Astrocyte (in vitro differentiated cells and primary cell): Measurements from ENCODE around the gene SWT1. TPM values are rescaled to one million over a fixed set of nuclear protein-coding genes. Genes with fewer than 3 reads are reported as not detected.

Experiments
- DNase-seq: peaks from one replicate; pipeline ENCODE4 v3.0.0-alpha.2; 2010; ENCODE audit warnings: low read depth
- FAIRE-seq: peaks from 2 replicates; lab custom pipeline; 2011; peaks lifted over from hg19 to GRCh38; lab: Jason Lieb, UNC
- H2AFZ ChIP-seq: 2 replicates; pipeline ENCODE4 v1.6.0; 2012; ENCODE audit warnings: low read depth, low read length, inconsistent platforms
- H3K27ac ChIP-seq: 2 replicates; pipeline ENCODE4 v1.5.1; 2011; ENCODE audit warnings: low read depth, low read length, inconsistent platforms
- H3K27me3 ChIP-seq: 2 replicates; pipeline ENCODE4 v1.6.0; 2011; ENCODE audit warnings: low read length, inconsistent platforms; ENCODE audit not compliant: insufficient read depth
- H3K36me3 ChIP-seq: 2 replicates; pipeline ENCODE4 v1.5.1; 2011; ENCODE audit warnings: low read length, inconsistent platforms; ENCODE audit not compliant: insufficient read depth
- H3K4me1 ChIP-seq: 2 replicates; pipeline ENCODE4 v1.5.1; 2011; ENCODE audit warnings: low read length, inconsistent platforms; ENCODE audit not compliant: insufficient read depth
- H3K4me2 ChIP-seq: 2 replicates; pipeline ENCODE4 v1.6.0; 2012; ENCODE audit warnings: low read length, inconsistent platforms
- H3K4me3 ChIP-seq: 2 replicates; pipeline ENCODE4 v1.5.1; 2011; ENCODE audit warnings: low read depth, mild to moderate bottlenecking, low read length, inconsistent platforms; ENCODE audit not compliant: insufficient read depth
- H3K79me2 ChIP-seq: 2 replicates; pipeline ENCODE4 v1.6.0; 2012; ENCODE audit warnings: mild to moderate bottlenecking, low read length, inconsistent platforms; ENCODE audit not compliant: insufficient read depth
- H3K9ac ChIP-seq: 2 replicates; pipeline ENCODE4 v1.6.0; 2012; ENCODE audit warnings: mild to moderate bottlenecking, low read length, inconsistent platforms
- H3K9me3 ChIP-seq: 2 replicates; pipeline ENCODE4 v1.5.1; 2012; ENCODE audit warnings: low read depth, mild to moderate bottlenecking, low read length, inconsistent platforms; ENCODE audit not compliant: insufficient read depth
- H4K20me1 ChIP-seq: 2 replicates; pipeline ENCODE4 v1.6.0; 2012; ENCODE audit warnings: low read length, inconsistent platforms; ENCODE audit not compliant: insufficient read depth
- H3K27ac Mint-ChIP-seq: one replicate; pipeline ENCODE4 v1.8.0; 2021; ENCODE audit warnings: mild to moderate bottlenecking, mixed read lengths; ENCODE audit not compliant: unreplicated experiment
- H3K27me3 Mint-ChIP-seq: one replicate; pipeline ENCODE4 v1.8.0; 2021; ENCODE audit warnings: low read depth, mixed read lengths; ENCODE audit not compliant: unreplicated experiment
- H3K36me3 Mint-ChIP-seq: one replicate; pipeline ENCODE4 v1.8.0; 2021; ENCODE audit warnings: low read depth, mixed read lengths; ENCODE audit not compliant: unreplicated experiment
- H3K4me1 Mint-ChIP-seq: one replicate; pipeline ENCODE4 v1.8.0; 2021; ENCODE audit warnings: low read depth, mixed read lengths; ENCODE audit not compliant: unreplicated experiment
- H3K4me3 Mint-ChIP-seq: one replicate; pipeline ENCODE4 v1.8.0; 2021; ENCODE audit warnings: mild to moderate bottlenecking, moderate library complexity, mixed read lengths; ENCODE audit not compliant: unreplicated experiment
- H3K9me3 Mint-ChIP-seq: one replicate; pipeline ENCODE4 v1.8.0; 2021; ENCODE audit warnings: mild to moderate bottlenecking, mixed read lengths; ENCODE audit not compliant: unreplicated experiment
- EZH2 ChIP-seq: IDR thresholded peaks from 2 replicates; pipeline ENCODE4 v1.6.1; 2012; ENCODE audit warnings: mild to moderate bottlenecking, low read length, inconsistent platforms; ENCODE audit not compliant: insufficient read depth
- total RNA-seq: library from RNA; stranded (reverse); gene quantifications from 2 replicates; pipeline ENCODE4 v1.2.1, GENCODE V29; 2021
- TF ChIP-seq, protein P1 (sequence below): IDR thresholded peaks from 2 replicates; pipeline ENCODE4 v1.5.1; 2011; ENCODE audit warnings: low read depth, mild to moderate bottlenecking, inconsistent platforms, low read length, moderate library complexity; ENCODE audit not compliant: insufficient read depth

SWT1 gene
- total RNA-seq, 1 donor from 2014 or later: 5.4 TPM

- Histone ChIP-seq H3K36me3 (no peaks in the 10 kb centered on the region), H3K4me2 (no peak overlapping the region), H3K4me1 (no peaks in the 10 kb centered on the region), H3K4me3 (no peak overlapping the region), H3K79me2 (no peaks in the 10 kb centered on the region), H4K20me1 (no peaks in the 10 kb centered on the region), H3K27ac (no peak overlapping the region), H3K9ac (no peak overlapping the region), H2AFZ (no peak overlapping the region), H3K27me3 (no peaks in the 10 kb centered on the region), H3K9me3 (no peaks in the 10 kb centered on the region)
- no peak overlapping the region for H3K4me3 Mint-ChIP-seq
- H3K4me1 Mint-ChIP-seq: no peaks in the 10 kb centered on the region
- H3K36me3 Mint-ChIP-seq: peaks cover 12% of the 10 kb centered on the region
- H3K27ac Mint-ChIP-seq: no peak overlapping the region
- TF ChIP-seq, protein P1, sequence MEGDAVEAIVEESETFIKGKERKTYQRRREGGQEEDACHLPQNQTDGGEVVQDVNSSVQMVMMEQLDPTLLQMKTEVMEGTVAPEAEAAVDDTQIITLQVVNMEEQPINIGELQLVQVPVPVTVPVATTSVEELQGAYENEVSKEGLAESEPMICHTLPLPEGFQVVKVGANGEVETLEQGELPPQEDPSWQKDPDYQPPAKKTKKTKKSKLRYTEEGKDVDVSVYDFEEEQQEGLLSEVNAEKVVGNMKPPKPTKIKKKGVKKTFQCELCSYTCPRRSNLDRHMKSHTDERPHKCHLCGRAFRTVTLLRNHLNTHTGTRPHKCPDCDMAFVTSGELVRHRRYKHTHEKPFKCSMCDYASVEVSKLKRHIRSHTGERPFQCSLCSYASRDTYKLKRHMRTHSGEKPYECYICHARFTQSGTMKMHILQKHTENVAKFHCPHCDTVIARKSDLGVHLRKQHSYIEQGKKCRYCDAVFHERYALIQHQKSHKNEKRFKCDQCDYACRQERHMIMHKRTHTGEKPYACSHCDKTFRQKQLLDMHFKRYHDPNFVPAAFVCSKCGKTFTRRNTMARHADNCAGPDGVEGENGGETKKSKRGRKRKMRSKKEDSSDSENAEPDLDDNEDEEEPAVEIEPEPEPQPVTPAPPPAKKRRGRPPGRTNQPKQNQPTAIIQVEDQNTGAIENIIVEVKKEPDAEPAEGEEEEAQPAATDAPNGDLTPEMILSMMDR: no peak
- no peak for TF ChIP-seq EZH2
- FAIRE-seq: no peak
- peaks cover 11% of the 10 kb centered on the region for H3K9me3 Mint-ChIP-seq
- DNase-seq: no peak
- no peaks in the 10 kb centered on the region for H3K27me3 Mint-ChIP-seq
These were observed 46.8 kb upstream of the SWT1 start for GRCh38 chr1:185110145-185110544.

DNA sequence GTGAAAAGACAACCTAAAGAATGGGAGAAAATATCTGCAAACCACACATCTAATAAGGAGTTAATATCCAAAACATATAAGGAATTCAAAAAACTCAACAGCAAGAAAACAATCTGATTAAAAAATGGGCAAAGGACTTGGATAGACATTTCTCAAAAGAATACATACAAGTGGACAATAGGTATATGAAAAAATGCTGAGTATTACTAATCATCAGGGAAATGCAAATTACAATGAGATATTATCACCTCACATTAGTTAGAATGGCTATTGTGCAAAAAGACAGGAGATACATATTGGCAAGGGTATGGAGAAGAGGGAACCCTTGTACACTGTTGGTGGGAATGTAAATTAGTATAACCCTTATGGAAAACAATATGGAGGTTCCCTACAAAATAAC, 45.1 kb upstream of the SWT1 start:
- H2AFZ ChIP-seq: no peak overlapping the region
- peaks cover 11% of the 10 kb centered on the region for H3K9me3 Mint-ChIP-seq

DNA sequence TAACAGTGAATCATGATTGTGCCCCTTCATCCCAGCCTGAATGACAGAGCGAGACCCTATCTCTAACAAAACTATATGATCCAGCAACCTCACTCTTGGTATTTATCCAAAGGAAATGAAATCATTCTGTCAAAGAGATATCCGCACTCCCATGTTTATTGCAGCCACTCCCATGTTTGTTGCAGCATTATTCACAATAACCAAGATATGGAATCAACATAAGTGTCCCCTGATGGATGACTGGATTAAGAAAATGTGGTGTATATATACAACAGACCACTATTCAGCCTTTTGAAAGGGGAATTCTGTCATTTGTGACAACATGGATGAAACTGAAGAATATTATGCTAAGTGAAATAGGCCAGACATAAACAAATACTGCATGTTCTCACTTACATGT, 44.6 kb upstream of the SWT1 start:
- no peak overlapping the region for H3K4me2 ChIP-seq
- no peaks in the 10 kb centered on the region for H3K9me3 ChIP-seq
- H3K4me1 Mint-ChIP-seq: no peaks in the 10 kb centered on the region
- DNase-seq (no peak), FAIRE-seq (no peak)
- H3K9me3 Mint-ChIP-seq: peaks cover 11% of the 10 kb centered on the region
- H3K27ac Mint-ChIP-seq: no peak overlapping the region
- no peak overlapping the region for H3K4me3 ChIP-seq
- H3K4me1 ChIP-seq: no peaks in the 10 kb centered on the region
- TF ChIP-seq, protein P1: no peak
- no peak for TF ChIP-seq EZH2
- no peaks in the 10 kb centered on the region for H3K79me2 ChIP-seq
- no peak overlapping the region for H3K4me3 Mint-ChIP-seq
- no peak overlapping the region for H3K27ac ChIP-seq
- no peak overlapping the region for H3K9ac ChIP-seq
- H3K27me3 ChIP-seq: no peaks in the 10 kb centered on the region
- H3K36me3 ChIP-seq: no peaks in the 10 kb centered on the region
- no peak overlapping the region for H2AFZ ChIP-seq
- no peaks in the 10 kb centered on the region for H3K27me3 Mint-ChIP-seq
- H3K36me3 Mint-ChIP-seq: peaks cover 8% of the 10 kb centered on the region
- no peaks in the 10 kb centered on the region for H4K20me1 ChIP-seq

More for the DNA sequence above, 45.1 kb upstream of the SWT1 start:
- H3K9me3 ChIP-seq: no peaks in the 10 kb centered on the region
- no peak overlapping the region for H3K4me3 Mint-ChIP-seq
- no peak overlapping the region for H3K4me3 ChIP-seq
- no peak overlapping the region for H3K4me2 ChIP-seq
- no peak for DNase-seq
- no peaks in the 10 kb centered on the region for H4K20me1 ChIP-seq
- H3K36me3 ChIP-seq: no peaks in the 10 kb centered on the region
- TF ChIP-seq, protein P1: no peak
- no peak for TF ChIP-seq EZH2
- peaks cover 8% of the 10 kb centered on the region for H3K36me3 Mint-ChIP-seq
- H3K27me3 Mint-ChIP-seq: no peaks in the 10 kb centered on the region
- H3K27ac ChIP-seq: no peak overlapping the region
- no peaks in the 10 kb centered on the region for H3K4me1 Mint-ChIP-seq
- no peak overlapping the region for H3K9ac ChIP-seq
- no peak for FAIRE-seq
- no peaks in the 10 kb centered on the region for H3K27me3 ChIP-seq
- no peak overlapping the region for H3K27ac Mint-ChIP-seq
- no peaks in the 10 kb centered on the region for H3K4me1 ChIP-seq
- H3K79me2 ChIP-seq: no peaks in the 10 kb centered on the region
